Measurements from ENCODE around the gene RBM34. TPM values are rescaled to one million over a fixed set of nuclear protein-coding genes. Genes with fewer than 3 reads are reported as not detected.
A peak's percentile ranks its signal among the peaks of the same experiment; 100 is the strongest.
"Not testable (repeated sequence)": the region's sequence is repeated elsewhere in the genome, so short reads cannot be mapped to it uniquely, and the experiment has no call there.

The RBM34 gene
- total RNA-seq, 1 donor from 2014 or later = 52.2 TPM

- H3K36me3 Mint-ChIP-seq (ENCODE audit: low read depth, unreplicated experiment) = peaks cover 12% of the 10 kb centered on the region
Observed at GRCh38 chr1:235176486-235176885, 15.4 kb upstream of the RBM34 start.

GRCh38 chr1:235169986-235170385, 8.9 kb upstream of the RBM34 start:
- no peak overlapping the region for H3K4me3 Mint-ChIP-seq (ENCODE audit: unreplicated experiment)
- no peak for DNase-seq (ENCODE audit: low spot score)
- no peaks in the 10 kb centered on the region for H3K27me3 Mint-ChIP-seq (ENCODE audit: unreplicated experiment)
- peaks cover 9% of the 10 kb centered on the region for H3K36me3 Mint-ChIP-seq (ENCODE audit: low read depth, unreplicated experiment)
- no peaks in the 10 kb centered on the region for H3K9me3 Mint-ChIP-seq (ENCODE audit: unreplicated experiment)
- no peak overlapping the region for H3K27ac Mint-ChIP-seq (ENCODE audit: unreplicated experiment)
- H3K4me1 Mint-ChIP-seq (ENCODE audit: unreplicated experiment) = no peaks in the 10 kb centered on the region
- no peak for TF ChIP-seq CTCF (IDR thresholded peaks at IDR 0.05; ENCODE audit: unreplicated experiment)

More at GRCh38 chr1:235176486-235176885, 15.4 kb upstream of the RBM34 start:
- Mint-ChIP-seq H3K4me1 (ENCODE audit: unreplicated experiment) (no peaks in the 10 kb centered on the region), H3K9me3 (ENCODE audit: unreplicated experiment) (no peaks in the 10 kb centered on the region), H3K27ac (ENCODE audit: unreplicated experiment) (no peak overlapping the region), H3K4me3 (ENCODE audit: unreplicated experiment) (no peak overlapping the region), H3K27me3 (ENCODE audit: unreplicated experiment) (peaks cover 1% of the 10 kb centered on the region)
- TF ChIP-seq CTCF (IDR thresholded peaks at IDR 0.05; ENCODE audit: unreplicated experiment) = no peak
- DNase-seq (ENCODE audit: low spot score) = no peak

- no peak for DNase-seq (ENCODE audit: low spot score)
- H3K4me3 Mint-ChIP-seq (ENCODE audit: unreplicated experiment) = no peak overlapping the region
- H3K27me3 Mint-ChIP-seq (ENCODE audit: unreplicated experiment) = no peaks in the 10 kb centered on the region
- no peaks in the 10 kb centered on the region for H3K9me3 Mint-ChIP-seq (ENCODE audit: unreplicated experiment)
- no peak overlapping the region for H3K27ac Mint-ChIP-seq (ENCODE audit: unreplicated experiment)
- H3K36me3 Mint-ChIP-seq (ENCODE audit: low read depth, unreplicated experiment) = peaks cover 9% of the 10 kb centered on the region
- TF ChIP-seq CTCF (IDR thresholded peaks at IDR 0.05; ENCODE audit: unreplicated experiment) = no peak
- H3K4me1 Mint-ChIP-seq (ENCODE audit: unreplicated experiment) = no peaks in the 10 kb centered on the region
Observed at GRCh38 chr1:235168375-235168774, 7.3 kb upstream of the RBM34 start.

- peaks cover 7% of the 10 kb centered on the region for H3K27me3 Mint-ChIP-seq (ENCODE audit: unreplicated experiment)
- H3K4me3 Mint-ChIP-seq (ENCODE audit: unreplicated experiment) = peak overlapping the region; percentile 99
- no peak for DNase-seq (ENCODE audit: low spot score)
- H3K4me1 Mint-ChIP-seq (ENCODE audit: unreplicated experiment) = peaks cover 14% of the 10 kb centered on the region
- no peaks in the 10 kb centered on the region for H3K9me3 Mint-ChIP-seq (ENCODE audit: unreplicated experiment)
- peak overlapping the region; percentile 97 for H3K27ac Mint-ChIP-seq (ENCODE audit: unreplicated experiment)
- TF ChIP-seq CTCF (IDR thresholded peaks at IDR 0.05; ENCODE audit: unreplicated experiment) = no peak
- H3K36me3 Mint-ChIP-seq (ENCODE audit: low read depth, unreplicated experiment) = no peaks in the 10 kb centered on the region
Observed at GRCh38 chr1:235161685-235162327, 756 bp upstream of the RBM34 start.

GRCh38 chr1:235160383-235160956, 580 bp downstream of the RBM34 start:
- no peak for DNase-seq (ENCODE audit: low spot score)
- peak overlapping the region; percentile 97 for H3K27ac Mint-ChIP-seq (ENCODE audit: unreplicated experiment)
- no peak for TF ChIP-seq CTCF (IDR thresholded peaks at IDR 0.05; ENCODE audit: unreplicated experiment)

GRCh38 chr1:235159930-235160329, 1.1 kb downstream of the RBM34 start:
- peak overlapping the region; percentile 75 for H3K4me3 Mint-ChIP-seq (ENCODE audit: unreplicated experiment)
- not testable (repeated sequence) for H3K27ac Mint-ChIP-seq (ENCODE audit: unreplicated experiment); H3K36me3 Mint-ChIP-seq (ENCODE audit: low read depth, unreplicated experiment); H3K9me3 Mint-ChIP-seq (ENCODE audit: unreplicated experiment); DNase-seq (ENCODE audit: low spot score); H3K27me3 Mint-ChIP-seq (ENCODE audit: unreplicated experiment)
- peaks cover 14% of the 10 kb centered on the region for H3K4me1 Mint-ChIP-seq (ENCODE audit: unreplicated experiment)

More at GRCh38 chr1:235160383-235160956, 580 bp downstream of the RBM34 start:
- H3K27me3 Mint-ChIP-seq (ENCODE audit: unreplicated experiment) = peaks cover 7% of the 10 kb centered on the region
- H3K4me1 Mint-ChIP-seq (ENCODE audit: unreplicated experiment) = peaks cover 14% of the 10 kb centered on the region
- peak overlapping the region; percentile 99 for H3K4me3 Mint-ChIP-seq (ENCODE audit: unreplicated experiment)
- no peaks in the 10 kb centered on the region for H3K36me3 Mint-ChIP-seq (ENCODE audit: low read depth, unreplicated experiment)
- H3K9me3 Mint-ChIP-seq (ENCODE audit: unreplicated experiment) = no peaks in the 10 kb centered on the region

GRCh38 chr1:235159284-235159683, 1.8 kb downstream of the RBM34 start:
- peaks cover 14% of the 10 kb centered on the region for H3K4me1 Mint-ChIP-seq (ENCODE audit: unreplicated experiment)
- not testable (repeated sequence) for H3K4me3 Mint-ChIP-seq (ENCODE audit: unreplicated experiment); DNase-seq (ENCODE audit: low spot score); H3K36me3 Mint-ChIP-seq (ENCODE audit: low read depth, unreplicated experiment); H3K27ac Mint-ChIP-seq (ENCODE audit: unreplicated experiment); H3K27me3 Mint-ChIP-seq (ENCODE audit: unreplicated experiment); H3K9me3 Mint-ChIP-seq (ENCODE audit: unreplicated experiment)
